ENCODE measurements around the gene BMP6.
"Not testable (repeated sequence)": the region's sequence is repeated elsewhere in the genome, so short reads cannot be mapped to it uniquely, and the experiment has no call there.

The BMP6 gene

DNA sequence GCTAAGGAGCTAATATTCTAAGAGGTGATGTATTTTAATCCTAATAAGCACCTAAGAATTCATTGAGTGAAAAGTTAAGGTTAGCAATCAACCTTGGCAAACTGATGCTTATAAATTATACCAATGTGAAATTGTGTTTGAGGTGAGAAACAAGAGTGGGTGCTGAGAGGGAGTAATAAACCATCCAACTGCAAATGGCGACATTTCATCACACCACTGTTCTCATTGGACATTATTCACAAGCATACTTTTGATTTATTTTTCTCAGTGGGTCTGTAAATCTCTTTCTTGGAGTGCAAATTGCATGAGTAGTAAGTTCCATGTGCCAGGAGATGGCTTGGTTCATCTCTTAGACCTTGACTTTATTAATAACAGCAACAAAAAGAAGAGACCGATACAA, 71.5 kb downstream of the BMP6 start:
- DNase-seq = no peak

DNA sequence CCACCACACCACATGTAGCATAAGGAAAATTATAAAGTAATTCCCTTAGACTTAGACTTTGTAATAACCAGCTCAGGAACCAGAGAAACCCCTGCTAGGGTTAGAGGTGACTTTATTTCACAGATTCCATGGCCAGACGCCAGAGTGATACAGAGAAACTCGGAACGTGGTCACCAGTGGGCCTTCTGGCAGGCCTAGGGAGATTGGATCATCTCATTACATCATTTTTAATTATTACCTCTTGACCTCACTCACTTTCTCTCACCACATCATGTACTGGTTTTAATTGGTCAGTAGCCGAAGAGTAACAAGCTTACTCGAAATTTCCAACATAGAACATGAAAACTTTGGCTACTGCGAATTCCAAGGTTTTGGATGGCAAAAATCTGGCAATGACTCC, 72.9 kb downstream of the BMP6 start:
- DNase-seq = no peak

DNA sequence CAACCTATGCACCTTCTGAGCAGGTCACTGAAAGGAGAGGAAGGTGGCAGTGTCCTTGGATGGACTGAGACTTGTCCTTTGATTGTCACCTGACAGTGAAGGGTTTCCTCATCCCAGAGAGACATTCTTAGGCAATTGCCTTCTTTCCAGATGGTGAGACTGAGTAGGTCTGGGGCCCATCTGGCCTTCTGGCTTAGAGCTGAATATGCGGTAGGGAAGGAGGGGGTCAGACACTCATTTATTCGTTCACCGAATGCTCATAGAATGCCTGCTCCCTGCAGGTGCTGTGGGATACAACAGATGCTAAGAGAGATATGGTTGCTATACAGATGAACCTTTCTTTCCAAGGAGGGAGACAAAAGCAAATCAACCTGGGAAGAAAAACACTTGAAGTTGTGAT, 76.8 kb downstream of the BMP6 start:
- DNase-seq = no peak

- no peak for DNase-seq
Observed at GRCh38 chr6:7803214-7803613, 77.3 kb downstream of the BMP6 start.

DNA sequence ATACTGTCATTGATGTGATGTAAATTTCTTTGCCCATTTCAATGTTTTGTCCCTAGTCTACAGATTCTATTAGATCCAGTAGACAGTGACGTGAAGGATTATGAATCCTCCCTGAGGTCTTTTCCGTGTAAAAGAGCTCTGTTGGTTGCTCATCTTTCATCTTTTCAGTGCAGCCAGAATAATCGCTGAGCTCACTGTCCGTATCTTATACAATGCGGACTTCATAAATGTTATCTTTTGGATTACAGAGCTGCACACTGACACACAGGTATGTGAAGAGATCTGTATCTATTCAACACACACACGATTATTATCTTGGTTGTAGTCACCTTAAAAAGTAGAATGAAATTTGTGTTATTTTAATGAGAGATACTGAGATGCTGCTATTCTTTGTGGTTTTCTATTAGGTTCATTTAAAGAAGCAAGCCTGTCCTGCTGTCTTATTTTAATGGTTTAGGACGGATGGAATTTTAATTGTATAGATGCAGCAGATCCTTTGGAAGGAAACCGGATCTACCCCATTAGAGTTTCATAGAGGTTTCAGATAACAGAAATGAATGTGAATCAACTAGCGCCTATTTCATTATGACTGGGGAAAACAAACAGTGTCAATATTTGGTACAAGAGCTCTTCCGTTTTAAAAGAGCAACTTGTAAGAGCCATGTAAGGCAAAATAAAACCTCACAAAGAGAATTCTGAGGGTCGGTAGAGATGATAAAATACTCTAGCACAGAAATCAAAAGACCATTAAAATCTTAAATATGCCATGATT, 79.4 kb downstream of the BMP6 start:
- DNase-seq = no peak

- peak; percentile 23 for DNase-seq
Observed at GRCh38 chr6:7805850-7806214, 79.9 kb downstream of the BMP6 start.

DNA sequence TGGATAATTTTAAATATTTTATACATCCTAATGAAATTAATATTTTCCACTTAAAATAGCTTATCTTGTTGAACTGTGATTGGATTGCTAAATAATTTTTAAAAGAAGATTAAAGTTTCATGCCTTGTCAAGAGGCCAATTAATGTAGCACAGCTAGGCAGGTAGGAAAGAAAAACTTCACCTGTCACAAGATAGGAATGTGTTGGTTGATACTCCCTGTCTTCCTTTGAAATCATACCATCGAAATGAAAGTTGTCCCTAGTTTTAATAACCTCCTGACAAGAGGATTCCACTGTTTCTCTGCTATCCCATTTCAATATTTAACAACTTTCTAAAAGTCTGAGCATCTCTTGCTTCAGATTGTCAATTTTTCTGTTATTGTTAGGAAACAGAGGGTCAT, 80.8 kb downstream of the BMP6 start:
- DNase-seq = no peak

DNA sequence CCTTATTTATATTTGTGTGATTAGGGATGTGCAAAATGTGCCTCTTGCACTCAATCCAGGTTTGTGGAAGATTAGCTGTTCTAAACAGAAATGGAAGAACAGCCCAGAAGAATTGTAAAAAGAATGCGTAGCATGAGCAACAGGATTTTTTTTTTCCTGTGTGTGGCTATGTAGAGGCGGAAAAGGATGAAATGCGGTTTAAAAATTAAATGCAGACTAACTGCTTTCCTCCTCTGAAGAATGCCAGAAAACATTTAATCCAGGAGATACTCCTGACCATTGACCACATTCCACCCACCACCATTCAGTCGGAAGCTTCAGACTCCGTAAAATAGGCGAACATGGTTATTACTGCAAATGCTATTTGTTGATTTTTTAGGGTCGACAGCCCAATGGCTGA, 83.4 kb downstream of the BMP6 start:
- no peak for DNase-seq

DNA sequence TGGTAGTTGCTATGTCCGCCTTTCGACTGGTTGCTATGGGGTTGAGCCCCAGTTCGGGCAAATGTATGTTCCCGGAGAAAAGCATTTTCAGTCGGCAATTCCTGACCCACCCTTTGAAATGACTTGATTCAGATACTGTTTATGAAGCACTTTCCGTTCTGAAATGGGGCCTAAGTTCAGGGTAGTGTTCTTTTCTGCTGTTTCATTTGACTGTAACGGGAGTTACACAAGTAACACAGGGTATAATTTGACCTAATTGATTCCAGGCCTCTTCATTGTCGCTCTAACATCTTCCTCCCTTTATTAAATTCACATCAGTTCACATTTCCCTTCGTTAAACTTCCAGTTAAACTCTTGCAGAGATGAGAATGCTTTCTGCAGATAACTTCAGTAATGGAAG, 85.5 kb downstream of the BMP6 start:
- no peak for DNase-seq

DNA sequence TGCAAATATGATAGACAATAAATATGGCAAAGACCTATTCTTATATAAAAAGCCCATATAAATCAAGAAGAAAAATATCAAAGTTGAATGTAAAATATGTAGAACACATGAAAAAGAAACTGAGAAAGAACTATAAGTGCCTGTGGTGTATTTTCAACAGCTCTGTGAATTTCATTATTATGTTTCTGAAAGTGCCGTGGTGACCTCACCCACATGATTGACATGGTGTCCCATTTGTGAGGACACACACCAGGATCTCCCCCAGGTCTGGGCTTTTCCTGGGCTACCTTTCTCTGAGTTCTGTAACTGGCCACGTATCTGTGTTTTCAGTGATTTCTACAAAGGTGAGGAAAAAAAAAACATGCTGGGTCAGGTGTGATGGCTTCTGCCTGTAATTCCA, 86.7 kb downstream of the BMP6 start:
- no peak for DNase-seq

DNA sequence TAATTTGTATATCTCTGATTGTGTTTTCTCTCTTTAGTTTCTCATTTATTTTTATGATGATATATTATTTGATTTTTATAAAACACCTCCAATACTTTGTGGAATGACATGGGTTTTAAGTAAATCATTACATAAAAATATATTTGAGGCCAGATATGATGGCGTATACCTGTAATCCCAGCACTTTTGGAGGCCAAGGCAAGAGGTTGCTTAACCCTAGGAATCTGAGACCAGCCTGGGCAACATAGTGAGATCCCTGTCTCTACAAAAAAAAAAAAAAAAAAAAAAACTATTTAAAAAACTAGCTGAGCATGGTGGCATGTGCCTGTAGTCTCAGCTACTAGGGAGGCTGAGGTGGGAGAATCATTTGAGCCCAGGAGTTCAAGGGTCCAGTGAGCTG, 87.3 kb downstream of the BMP6 start:
- DNase-seq = no peak

- peak; percentile 6 for DNase-seq
Observed at GRCh38 chr6:7813704-7814103, 87.8 kb downstream of the BMP6 start.

GRCh38 chr6:7815716-7816115, 89.8 kb downstream of the BMP6 start:
- DNase-seq = no peak

DNA sequence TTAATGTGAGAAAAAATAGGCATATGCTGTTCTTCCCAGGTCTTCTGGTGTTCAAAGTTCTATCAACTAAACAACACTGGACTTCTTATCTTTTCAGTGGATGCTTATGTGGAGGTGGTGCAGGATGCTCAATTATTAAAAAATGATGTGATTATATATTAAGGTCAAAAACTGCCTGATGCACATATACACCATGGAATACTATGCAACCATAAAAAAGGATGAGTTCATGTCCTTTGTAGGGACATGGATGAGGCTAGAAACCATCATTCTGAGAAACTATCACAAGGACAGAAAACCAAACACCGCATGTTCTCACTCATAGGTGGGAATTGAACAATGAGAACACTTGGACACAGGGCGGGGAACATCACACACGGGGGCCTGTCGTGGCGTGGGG, 91.3 kb downstream of the BMP6 start:
- DNase-seq = not testable (repeated sequence)

DNA sequence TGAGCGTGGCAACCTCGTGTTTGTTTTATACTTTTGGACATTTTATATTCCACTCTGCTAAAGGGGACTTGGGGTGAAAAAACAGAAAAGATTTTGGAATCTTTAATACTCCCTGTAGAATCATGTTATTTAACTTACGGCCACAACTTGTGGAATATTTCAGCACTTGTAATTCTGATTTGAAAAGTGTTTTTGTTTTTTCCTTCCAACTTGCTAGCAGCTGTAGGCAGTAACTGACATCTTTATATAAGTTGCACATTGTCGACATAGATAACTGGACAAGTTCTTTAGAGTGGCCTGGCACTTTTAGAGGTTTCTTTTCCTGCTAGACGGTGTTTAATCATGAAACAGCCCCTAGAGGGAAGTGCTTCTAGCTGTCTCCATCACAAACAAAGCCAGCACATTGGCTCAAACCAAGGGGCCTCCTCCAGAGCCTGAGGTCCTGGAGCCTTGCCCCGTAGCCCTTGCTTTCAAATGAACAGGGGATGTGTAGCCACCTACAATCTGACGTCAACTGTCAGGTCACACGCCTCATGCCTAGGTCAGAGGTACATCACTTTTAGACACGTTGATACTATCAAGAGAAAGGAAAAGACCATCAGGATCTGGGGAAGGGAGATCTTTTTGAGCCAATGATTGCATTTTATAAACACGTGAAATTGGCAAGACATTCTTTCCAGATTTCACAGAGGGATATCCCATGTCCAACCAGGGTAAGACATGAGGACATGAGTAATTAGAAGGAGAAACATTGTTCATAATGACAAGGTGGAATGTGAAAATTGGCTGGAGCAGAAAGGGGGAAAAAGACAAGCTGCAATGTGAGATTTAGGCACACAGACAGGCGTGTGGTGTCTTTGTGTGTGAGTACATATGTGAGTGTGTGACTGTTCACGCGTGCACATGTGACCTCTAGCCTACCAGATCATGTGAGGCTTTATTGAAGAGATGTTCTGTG, 92.6 kb downstream of the BMP6 start:
- no peak for DNase-seq

- DNase-seq = no peak
Observed at GRCh38 chr6:7819431-7820015, 93.6 kb downstream of the BMP6 start.

DNA sequence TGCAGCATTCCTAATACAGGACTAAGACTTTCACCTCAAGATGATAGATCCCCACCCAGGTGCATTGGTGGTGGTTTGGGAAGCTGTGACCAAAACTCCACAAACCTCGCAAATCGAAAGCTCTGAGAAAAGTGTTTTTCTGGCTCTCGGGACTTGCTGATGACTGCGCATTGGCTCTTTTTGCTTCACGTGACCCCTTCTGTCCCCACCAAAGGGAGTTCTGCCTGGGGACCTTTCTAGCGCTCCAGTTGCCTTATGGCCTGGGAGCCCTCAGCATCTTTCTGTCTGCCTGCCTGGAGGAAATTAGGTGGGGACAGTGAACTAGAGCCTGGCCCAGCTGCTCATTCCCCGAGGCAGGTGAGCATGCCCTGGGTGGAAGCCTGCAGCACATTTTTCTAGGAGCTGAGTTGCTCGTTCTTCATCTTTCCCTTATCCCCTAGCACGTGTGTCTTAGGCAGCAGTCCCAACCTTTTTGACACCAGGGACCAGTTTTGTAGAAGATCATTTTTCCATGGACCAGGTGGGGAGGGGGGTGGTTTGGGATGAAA, 94.5 kb downstream of the BMP6 start:
- no peak for DNase-seq

- no peak for DNase-seq
Observed at GRCh38 chr6:7821426-7821825, 95.5 kb downstream of the BMP6 start.

DNA sequence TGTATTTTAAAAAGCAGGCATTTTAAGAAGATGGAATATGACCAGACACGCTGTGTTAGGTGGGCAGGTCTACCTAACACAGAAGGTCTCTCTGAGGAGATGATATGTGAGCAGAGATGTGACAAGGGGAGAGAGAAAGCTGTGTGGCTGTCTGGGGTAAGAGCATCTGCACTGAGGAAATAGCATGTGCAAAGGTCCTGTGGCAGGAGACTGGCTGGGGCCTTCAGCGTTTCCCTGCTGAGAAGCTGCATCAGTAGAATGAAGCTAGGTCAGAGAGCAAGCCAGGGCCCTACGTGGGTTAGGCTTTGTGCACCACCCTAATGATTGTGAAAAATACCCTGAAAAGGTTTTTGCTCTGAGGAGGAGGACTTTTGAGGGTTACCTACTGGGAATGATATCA, 97.7 kb downstream of the BMP6 start:
- DNase-seq = no peak

GRCh38 chr6:7825986-7826385, 100.1 kb downstream of the BMP6 start:
- DNase-seq = no peak

DNA sequence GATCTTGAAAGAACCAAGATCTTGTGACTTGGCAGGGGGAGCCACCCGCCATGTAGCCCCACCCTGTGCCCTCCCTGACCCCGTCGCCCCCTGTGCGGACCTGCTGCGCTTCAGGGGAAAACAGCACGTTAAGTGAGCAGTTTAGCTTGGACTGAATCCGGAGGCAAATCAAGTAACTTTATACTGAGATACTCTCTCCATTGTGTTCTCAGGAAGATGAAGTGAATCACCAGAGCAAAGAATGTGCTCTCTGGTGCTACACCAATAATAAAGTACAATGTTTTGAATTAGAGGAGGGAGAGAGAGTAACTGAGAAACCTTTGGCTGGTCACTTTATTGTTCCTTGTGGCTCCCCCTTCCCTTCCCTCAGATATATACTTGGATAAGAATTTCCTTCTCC, 101.2 kb downstream of the BMP6 start:
- DNase-seq = no peak

DNA sequence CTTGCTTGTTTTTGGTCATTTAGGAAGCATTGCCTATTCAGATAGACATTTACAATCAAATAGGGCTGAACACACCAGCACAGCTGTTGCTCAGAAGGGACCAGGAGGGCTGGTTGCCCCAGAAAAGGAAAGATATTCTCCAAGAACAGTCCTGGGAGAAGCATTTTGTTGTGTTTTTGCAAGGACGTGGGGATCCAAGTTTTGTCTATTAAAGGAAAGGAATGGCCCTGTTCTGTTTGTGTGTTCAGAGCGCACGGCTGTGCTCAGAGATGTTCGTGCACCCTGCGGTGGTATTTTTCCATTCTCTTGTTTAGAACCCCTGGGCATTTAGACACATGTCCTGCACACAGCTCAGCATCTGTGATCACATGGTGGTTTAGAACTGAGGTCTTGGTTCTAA, 102.2 kb downstream of the BMP6 start:
- DNase-seq = no peak

DNA sequence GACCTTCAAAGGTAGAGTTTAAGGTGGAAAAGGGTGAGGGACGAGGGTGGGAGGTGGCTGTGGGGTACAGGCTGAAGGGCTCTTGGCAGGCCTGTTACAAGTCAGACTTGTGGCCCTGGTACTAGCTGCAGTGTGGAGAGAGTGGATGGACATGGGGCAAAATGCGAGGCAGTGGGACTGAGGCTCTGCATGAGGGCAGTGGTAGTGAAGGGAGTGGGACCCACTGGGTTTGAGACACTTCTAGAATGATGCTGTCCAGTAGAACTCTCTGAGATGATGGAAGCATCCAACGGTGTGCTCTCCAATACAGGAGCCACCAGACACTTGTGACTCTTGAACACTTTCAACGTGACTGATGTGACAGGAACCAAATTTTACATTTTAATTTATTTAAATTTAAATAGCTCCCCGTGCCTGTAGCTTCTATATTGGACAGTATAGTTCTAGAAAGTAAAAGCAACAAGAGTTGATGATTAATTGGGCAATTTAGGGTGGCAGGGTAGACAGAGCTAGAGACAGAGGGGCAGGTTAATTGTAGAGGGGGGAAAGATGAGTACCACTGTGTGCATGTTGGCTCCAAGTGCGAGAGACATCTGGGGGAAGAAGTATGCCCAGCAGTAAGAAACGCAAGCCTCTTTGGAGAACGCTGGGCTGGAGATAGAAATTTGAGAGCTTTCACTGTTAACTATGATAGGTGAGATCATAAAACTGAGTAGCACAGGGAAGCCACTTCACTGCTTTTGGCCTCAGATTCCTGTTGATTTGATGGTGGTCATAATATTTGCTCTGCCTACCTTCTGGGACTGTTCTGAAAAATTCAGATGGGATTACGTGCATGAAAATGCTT, 107.2 kb downstream of the BMP6 start:
- DNase-seq = no peak

Data from DMS53 (cell line).